Breast epithelium (tissue), 3 donors: ENCODE data around the gene GGT5.

Source experiments
- POLR2A ChIP-seq: fragments of 450-650 bp; IDR thresholded peaks from one replicate; pipeline ENCODE4 v1.6.1; 2016; ENCODE audit warnings: antibody characterized with exemption, mild to moderate bottlenecking, moderate library complexity
- TF ChIP-seq, protein P1 (sequence below), 3 donors: fragments of 450-650 bp; IDR thresholded peaks; one replicate each; pipeline ENCODE4 v1.5.1; 2016 to 2017; ENCODE audit warnings: antibody characterized with exemption in 3 of 3, mild to moderate bottlenecking in 3 of 3, moderate library complexity in 3 of 3

- TF ChIP-seq, protein P1, sequence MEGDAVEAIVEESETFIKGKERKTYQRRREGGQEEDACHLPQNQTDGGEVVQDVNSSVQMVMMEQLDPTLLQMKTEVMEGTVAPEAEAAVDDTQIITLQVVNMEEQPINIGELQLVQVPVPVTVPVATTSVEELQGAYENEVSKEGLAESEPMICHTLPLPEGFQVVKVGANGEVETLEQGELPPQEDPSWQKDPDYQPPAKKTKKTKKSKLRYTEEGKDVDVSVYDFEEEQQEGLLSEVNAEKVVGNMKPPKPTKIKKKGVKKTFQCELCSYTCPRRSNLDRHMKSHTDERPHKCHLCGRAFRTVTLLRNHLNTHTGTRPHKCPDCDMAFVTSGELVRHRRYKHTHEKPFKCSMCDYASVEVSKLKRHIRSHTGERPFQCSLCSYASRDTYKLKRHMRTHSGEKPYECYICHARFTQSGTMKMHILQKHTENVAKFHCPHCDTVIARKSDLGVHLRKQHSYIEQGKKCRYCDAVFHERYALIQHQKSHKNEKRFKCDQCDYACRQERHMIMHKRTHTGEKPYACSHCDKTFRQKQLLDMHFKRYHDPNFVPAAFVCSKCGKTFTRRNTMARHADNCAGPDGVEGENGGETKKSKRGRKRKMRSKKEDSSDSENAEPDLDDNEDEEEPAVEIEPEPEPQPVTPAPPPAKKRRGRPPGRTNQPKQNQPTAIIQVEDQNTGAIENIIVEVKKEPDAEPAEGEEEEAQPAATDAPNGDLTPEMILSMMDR (IDR thresholded peaks at IDR 0.05): no peak
- TF ChIP-seq POLR2A: no peak
These were observed 28.2 kb downstream of the GGT5 start for GRCh38 chr22:24216541-24217209.
